GM21515 (cell line): ENCODE measurements around the gene CATSPERZ.
A peak's percentile ranks its signal among the peaks of the same experiment; 100 is the strongest.

Source experiments
- ATAC-seq: cut with Tn5 transposase; IDR thresholded peaks from one replicate; pipeline ENCODE4 v1.9.1; 2021; ENCODE audit not compliant: unreplicated experiment

The CATSPERZ gene, protein sequence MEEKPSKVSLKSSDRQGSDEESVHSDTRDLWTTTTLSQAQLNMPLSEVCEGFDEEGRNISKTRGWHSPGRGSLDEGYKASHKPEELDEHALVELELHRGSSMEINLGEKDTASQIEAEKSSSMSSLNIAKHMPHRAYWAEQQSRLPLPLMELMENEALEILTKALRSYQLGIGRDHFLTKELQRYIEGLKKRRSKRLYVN

GRCh38 chr11:64299847-64300648, at the start of gene CATSPERZ:
TSS of gene CATSPERZ (plus strand) at chr11:64300358. CDS start at chr11:64300411, 53 bp downstream.
- no peak for ATAC-seq

DNA sequence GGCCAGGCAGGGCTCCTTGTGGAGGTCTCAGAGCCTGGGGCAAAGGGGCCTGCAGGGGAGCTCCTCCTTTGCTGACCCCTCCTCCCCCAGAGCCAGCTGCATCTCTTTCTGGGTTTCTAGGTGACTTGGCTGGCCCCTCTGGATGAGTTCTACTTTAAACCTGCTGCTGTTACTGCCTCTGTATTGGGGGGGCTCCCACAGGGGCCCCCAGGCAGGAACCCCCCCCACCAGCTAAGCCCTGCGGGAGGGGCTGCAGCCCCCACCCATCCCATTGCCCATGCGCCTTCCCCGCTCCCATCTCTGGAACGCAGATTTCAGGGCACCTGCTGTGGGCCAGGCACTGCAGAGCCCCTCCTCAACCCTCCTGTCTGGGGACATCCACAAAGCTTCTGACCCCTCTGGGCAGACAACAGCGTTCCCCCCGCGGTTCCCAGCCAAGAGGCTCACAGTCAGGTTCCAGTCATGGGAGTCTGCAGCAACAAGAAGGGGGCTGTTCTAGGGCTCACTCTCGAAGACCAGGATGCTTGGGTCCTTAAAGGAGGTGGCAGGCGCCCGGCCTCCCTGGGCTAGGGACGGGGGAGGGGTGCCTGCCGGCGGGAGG, 49.6 kb upstream of the CATSPERZ start:
- ATAC-seq, result no peak

DNA sequence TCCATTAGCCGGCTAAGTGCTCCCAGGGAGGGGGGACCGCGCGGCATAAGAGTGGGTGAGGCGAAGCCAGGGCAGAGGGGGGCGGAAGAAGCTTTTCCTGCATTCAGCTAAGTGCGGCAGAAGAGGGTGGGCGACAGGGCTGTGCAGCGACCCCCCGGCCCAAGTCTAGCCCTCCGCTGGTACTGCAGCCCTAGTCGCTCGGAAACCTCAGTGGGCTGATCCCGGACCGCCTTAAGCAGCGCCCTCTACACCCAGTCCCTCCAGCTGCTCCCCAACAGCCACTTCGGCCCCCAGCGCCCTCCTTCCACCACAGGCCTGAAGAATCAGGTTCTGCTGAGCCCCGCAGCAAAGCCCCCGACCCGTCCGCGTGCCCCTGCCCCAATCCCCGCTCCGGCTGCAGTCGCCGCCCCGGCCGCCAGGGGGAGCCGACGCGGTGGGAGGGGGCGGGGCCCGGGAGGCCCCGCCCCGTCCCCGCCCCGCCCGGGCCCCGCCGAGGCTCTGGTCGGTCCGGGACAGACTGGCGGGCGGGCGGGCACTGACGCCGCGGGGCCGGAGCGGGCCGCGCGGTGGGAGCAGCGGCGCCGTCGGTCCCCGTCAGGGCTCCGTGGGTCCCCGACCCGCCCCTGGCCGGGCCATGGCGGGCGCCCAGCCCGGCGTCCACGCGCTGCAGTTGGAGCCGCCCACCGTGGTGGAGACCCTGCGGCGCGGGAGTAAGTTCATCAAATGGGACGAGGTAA, 49.0 kb upstream of the CATSPERZ start, which contains the start of gene PLCB3:
TSS of gene PLCB3 (plus strand) at position 515 of the 737 bp plus-strand sequence. CDS start at position 635, 120 bp downstream.
- ATAC-seq, result peak; percentile 35

- peak; percentile 7 for ATAC-seq
Measured at GRCh38 chr11:64251753-64252002, 48.5 kb upstream of the CATSPERZ start.

GRCh38 chr11:64252003-64252872, 47.9 kb upstream of the CATSPERZ start:
- no peak for ATAC-seq

GRCh38 chr11:64253043-64253442, 47.1 kb upstream of the CATSPERZ start:
- no peak for ATAC-seq

DNA sequence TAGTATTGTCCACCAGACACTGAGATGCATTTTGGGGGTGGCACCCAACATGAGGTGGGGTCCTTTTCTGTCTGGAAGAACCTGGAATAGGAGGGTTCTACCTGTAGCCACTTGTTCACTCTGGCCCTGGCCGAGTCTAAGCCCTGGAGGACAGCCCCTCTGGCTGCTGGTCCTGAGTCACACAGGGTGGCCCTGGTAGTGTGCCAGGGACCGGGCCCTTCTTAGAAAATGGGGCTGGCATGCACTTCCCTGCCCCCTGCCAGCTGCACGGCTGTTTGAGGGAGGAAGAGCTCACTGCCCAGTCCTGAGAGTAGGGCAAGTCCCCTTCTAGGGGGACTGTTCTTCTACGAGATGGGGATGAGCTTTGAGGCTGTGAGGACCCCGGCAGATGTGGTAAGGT, 46.7 kb upstream of the CATSPERZ start:
- ATAC-seq, result no peak

DNA sequence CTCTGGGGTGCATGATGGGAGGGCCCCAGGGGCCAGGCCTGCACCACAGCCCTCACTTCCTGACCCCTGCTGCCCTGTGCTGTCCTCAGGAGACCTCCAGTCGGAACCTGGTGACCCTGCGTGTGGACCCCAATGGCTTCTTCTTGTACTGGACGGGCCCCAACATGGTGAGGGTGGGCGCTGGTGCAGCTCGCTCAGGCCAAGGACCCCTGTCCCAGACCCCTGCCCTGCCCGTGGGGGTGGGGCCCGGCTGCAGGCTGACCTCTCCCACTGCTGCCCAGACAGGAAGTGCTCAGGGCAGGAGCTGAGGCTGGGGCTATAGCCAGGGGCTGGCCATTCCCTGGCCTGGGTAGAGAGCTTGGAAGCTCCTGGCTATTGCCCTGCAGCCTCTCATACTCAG, 45.8 kb upstream of the CATSPERZ start:
- no peak for ATAC-seq

DNA sequence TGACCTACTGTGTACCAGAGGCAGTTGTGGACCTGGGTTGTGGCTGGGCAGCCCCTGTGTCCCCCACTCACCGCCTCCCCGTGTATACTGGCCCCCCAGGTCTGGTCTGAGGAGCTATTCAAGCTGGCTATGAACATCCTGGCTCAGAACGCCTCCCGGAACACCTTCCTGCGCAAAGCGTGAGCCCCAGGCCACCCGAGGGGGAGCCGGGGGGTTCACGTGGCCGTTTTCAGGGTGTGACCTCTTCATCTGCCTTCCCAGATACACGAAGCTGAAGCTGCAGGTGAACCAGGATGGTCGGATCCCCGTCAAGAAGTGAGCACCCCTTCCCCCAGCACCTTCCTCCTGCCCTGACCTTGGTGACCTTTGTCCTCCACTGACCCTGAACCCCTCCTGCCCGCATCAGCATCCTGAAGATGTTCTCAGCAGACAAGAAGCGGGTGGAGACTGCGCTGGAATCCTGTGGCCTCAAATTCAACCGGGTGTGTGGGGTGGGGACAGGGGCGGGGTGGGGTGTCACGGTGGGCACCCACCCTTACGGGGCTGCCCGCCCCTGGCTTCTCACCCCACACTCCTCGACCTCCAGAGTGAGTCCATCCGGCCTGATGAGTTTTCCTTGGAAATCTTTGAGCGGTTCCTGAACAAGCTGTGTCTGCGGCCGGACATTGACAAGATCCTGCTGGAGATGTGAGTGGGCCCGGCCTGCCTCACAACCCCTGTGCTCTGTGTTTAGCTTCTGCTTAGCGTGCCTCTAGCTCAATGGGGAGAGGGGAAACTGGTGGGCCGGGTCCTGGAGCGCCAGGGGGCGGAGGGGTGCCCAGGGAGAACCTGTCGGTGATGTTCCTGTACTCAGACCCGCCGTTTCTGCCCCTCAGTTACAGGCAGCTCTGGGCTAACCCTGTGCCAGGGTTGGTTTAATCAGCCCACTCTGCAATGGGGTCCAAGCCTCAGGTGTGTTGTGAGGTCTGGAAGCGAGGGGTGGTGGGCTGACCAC, 44.7 kb upstream of the CATSPERZ start:
- ATAC-seq, result no peak

DNA sequence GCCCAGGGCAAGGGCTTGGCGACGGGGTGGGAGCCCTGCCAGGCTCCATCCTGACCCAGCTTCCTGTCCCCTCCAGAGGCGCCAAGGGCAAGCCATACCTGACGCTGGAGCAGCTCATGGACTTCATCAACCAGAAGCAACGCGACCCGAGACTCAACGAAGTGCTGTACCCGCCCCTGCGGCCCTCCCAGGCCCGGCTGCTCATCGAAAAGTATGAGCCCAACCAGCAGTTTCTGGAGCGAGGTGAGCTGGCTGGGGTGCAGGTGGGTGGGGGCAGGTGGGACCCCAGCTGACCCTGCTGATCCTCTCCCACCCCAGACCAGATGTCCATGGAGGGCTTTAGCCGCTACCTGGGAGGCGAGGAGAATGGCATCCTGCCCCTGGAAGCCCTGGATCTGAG, 43.9 kb upstream of the CATSPERZ start:
- ATAC-seq, result no peak

GRCh38 chr11:64258356-64258755, 41.8 kb upstream of the CATSPERZ start:
- ATAC-seq, result no peak

DNA sequence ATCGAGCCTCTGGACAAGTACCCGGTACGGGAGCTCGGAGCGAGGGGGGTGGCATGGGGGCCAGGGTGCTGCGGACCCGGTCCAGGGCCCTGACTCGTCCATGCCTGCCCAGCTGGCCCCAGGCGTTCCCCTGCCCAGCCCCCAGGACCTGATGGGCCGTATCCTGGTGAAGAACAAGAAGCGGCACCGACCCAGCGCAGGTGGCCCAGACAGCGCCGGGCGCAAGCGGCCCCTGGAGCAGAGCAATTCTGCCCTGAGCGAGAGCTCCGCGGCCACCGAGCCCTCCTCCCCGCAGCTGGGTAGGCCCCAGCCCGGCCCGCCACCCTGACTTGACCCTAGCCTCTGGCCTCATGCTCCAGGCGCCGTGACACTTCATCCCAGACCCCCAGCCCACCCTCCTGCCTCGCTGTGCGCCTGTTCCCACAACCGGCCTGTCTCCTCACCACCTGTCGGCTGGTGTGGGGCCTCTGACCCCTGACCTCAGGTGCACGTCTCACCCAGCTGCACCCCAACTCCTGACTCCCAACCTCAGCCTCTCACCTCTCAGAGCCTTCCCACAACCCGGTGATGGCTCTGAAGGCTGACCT, 41.1 kb upstream of the CATSPERZ start:
- ATAC-seq, result no peak

DNA sequence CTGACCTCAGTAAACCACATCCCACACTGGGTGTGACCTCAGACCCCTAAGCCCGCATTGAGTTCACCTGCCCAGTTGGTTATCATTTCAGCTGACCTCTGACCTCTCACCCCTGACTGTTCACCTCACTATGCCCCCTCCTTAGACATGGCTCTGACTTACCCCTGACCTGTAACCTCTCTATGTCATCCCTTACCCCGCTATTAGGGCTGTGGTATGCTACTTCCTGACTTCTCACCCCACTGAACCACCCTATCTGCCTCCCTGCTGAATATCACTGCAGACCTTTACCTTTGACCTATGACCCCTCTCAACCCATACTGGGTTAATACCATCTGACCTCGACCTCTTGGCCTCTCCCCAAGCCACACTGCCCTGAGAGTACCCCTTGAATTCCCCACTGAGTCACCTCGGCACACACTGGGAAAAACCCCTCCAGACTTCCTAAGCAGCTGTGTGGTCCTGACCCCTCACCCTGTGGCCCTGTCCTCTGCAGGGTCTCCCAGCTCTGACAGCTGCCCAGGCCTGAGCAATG, 40.6 kb upstream of the CATSPERZ start:
- ATAC-seq, result no peak

- no peak for ATAC-seq
Measured at GRCh38 chr11:64260147-64260708, 39.9 kb upstream of the CATSPERZ start.

- ATAC-seq, result no peak
Measured at GRCh38 chr11:64261556-64262080, 38.5 kb upstream of the CATSPERZ start.

- ATAC-seq, result no peak
Measured at GRCh38 chr11:64262271-64263002, 37.7 kb upstream of the CATSPERZ start.
